NCI-H510A (cell line): Measurements from ENCODE around the gene SAMD4B.
"Not testable (repeated sequence)": the region's sequence is repeated elsewhere in the genome, so short reads cannot be mapped to it uniquely, and the experiment has no call there.

Experiments
- DNase-seq: peaks from one replicate; lab custom pipeline; 2025; lab: John Stamatoyannopoulos, UW

Gene SAMD4B

DNA sequence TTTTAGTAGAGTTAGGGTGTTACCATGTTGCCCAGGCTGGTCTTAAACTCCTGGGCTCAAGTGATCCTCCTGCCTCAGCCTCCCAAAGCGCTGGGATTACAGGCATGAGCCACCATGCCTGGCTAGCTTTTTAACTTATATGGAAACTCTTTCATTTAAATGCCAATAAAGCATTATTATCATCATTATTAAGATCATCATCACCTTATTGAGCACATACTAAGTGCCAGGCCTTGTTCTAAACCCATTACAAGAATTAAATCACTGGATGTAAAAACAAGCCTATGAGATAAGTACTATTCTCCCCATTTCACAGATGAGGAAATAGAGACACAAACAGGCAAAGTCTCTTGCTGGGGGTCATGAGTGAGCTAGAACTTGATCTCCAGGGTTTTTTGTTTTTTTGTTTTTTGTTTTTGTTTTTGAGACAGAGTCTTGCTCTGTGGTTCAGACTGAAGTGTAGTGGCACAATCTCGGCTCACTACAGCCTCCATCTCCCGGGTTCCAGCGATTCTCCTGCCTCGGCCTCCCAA is 7.7 kb upstream of the SAMD4B start:
- no peak for DNase-seq

DNA sequence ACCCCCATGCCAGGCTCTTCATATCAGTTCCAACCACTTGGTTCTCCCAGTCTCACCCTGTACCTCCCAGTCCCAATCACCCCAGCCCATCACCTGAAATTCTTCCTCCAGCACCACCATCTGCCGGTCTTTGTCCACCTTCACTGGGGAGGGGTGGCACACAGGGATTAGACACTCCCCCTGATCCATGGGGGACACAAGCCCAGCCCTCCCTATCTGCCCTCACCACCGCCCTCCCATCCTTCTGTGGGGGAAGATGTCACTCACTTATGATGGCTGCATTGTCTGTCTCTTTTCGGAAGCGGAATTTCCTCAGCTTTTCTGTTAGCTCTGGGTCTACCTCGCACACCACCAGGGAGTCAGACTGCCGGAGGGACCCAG is 7.1 kb upstream of the SAMD4B start:
- no peak for DNase-seq

DNA sequence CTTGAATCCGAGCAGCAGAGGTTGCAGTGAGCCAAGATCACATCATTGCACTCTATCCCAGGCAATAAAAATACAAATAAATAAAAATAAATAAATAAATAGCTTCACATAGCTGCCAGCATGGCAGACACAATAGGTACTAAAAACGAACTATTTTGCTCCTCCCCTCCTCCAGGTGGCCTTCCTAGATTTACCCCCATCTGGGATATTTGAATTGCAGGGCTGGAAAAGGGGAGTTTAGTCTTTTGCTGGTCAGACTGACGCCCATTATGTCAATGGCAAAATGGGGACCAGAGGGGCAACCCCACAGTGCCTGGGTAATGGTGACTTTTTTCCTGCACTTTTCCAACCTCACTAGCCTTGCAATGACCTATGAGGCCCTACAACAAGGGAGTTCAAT is 5.7 kb upstream of the SAMD4B start:
- DNase-seq, result no peak

DNA sequence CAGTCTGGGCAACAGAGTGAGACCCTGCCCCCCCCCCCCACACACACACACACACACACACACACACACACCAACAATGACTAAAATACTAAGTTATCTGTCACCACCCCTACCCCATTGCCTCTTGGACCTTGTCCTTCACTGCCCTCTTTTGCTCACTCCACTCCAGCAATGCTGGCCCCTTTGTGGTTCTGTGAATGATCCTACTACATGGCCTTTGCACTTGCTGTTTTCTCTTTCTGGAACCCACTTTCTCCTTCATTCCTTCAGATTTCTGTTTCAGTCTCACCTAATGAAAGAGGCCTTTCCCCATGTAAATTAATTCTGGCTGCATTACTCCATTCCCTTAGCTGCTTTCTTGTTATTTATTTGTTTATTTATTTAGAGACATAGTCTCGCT is 2.5 kb upstream of the SAMD4B start:
- DNase-seq, result no peak

DNA sequence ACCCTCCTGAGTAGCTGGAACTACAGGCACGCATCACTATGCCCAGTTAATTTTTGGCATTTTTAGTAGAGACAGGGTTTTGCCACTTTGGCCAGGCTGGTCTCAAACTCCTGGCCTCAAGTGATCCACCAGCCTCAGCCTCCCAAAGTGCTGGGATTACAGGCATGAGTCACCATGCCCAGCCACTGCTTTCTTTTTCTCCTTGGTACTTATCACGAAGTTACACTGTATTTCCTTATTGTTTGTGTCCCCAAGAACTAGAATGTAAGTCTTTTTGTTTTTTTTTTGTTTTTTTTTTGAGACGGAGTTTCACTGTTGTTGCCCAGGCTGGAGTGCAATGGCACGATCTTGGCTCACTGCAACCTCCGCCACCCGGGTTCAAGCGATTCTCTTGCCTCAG is 2.1 kb upstream of the SAMD4B start:
- DNase-seq, result not testable (repeated sequence)

DNA sequence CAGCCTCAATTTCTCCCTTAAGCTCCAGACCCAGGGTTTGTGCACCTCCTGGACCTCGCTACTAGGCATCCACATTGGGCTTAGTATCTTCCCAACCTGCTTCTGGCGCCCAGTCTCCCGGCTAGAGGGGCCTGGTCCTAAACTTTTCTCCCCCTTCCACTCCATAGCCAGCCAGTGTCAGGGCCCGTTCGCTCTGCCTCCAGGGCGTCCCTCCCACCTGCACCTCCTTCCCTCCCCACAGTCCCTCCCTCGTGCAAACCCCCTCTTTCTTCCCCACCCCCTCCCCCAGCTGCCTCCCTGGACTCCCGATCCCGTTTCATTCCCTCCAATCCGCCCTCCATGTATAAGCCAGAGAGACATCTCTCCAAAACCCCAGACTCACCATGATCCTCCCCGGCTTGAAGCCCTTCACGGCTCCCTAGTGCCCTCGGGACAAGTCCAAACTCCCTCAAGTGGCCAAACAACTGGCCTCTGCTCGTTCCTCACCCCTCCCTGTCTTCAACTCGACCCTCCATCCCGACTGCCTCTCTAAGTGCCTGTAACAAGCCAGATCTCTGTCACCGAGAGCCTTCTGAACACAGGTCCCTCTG is 997 bp upstream of the SAMD4B start:
- no peak for DNase-seq

DNA sequence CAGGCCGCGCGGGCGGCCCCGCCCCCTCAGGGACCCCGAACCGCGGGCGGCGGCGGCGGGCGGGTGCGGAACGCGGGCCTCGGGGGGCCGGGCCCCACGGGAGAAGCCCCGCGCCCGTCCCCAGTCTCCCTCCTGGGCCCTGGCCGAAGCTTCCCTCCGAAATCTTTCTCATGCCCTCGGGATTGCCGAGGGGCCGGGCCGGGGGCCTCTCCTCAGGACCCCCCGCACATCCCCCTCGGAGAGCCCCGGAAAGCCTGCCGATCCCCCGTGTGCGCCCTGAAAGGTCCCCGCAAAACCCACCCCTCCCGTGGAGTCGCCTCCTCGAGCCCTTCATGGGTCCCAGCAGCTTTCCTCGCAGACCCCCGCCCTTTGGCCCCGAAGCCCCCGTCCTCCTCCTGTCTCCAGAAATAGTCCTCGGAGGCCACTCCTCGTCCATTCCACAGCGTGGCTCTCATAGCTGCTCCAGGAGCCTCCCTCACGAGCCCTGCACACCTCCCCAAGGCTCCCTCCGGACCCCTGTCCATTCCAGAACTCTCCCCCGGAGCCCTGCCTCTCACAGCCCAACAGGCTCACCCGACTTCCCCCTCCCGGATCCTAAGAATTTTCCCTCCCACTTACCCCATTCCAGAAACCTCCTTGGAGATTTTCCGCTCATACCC is 555 bp downstream of the SAMD4B start:
- no peak for DNase-seq

DNA sequence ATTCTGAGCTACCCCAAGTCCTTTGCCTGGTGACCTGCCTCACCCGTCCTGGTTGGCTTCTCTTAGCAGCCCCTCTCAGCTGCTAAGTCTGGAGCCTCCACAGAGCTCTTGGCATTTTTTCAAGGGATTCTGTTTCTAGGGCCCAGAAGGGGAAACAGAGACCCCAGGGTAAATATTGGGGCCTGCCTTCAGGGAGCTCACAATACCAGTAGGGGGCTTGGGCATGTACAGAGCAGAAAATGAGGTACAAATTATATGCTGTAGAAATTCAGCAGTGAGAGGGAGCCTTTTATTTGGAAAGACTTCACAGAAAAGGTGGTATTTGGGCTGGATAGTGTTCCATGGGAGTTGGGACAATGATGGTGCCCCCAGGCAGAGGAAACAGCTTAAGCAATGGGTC is 3.7 kb downstream of the SAMD4B start:
- DNase-seq, result no peak

DNA sequence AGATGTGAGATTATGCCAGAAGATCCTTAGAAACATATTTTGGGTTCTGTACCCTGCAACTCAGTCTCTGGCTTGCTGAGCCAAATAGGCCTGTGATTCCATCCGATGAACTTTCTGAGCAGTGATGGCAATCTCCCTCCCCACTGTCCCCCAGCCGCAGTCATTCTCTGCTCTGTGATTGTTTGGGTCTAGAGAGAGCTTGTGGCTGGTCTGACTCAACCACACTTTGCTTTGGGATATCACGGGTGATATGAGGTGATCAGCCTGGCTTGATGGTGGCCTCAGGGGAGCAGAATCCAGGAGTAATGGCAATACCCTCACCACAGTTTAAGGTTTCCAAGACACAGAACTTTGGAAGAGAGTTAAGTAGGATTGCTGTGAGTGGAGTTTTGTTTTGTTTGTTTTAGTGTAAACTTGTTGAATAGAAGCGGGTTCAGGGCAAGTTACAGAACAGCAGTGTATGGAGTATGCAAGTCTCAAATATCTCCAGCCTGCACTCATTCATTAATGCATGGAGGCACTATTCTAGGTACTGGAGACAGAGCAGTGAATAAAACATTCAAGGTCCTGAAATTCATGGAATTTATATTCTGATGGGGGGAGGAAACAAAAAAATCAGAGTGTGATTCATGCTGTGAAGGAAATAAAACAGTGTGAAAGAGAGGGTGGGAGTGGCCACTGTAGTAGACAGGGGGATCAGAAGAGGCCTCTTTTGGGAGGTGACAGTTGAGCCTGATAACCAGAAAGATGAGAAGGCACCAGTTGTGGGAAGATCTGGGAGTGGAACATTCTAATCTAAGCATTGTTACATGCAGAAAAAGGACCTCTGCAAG is 5.3 kb downstream of the SAMD4B start:
- no peak for DNase-seq

DNA sequence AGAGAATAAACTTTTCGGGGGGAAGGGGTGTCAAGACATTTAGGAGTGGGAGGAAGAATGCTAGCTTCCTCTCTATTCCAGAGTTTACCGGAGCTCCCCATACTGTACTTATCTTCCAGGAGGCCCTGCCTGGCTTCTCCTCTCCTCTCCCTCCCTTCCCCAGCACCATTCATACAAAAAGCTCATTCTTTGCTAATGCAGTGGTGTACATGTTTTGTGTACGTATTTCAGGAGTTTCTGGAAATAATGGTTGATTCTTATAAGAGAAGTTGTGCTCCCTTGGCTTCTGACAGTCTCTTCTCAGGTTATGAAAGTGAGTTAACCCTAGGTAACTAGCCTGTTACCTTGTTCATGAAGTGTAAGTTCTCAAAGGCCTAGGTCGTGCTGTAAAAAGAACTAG is 7.1 kb downstream of the SAMD4B start:
- DNase-seq, result no peak

DNA sequence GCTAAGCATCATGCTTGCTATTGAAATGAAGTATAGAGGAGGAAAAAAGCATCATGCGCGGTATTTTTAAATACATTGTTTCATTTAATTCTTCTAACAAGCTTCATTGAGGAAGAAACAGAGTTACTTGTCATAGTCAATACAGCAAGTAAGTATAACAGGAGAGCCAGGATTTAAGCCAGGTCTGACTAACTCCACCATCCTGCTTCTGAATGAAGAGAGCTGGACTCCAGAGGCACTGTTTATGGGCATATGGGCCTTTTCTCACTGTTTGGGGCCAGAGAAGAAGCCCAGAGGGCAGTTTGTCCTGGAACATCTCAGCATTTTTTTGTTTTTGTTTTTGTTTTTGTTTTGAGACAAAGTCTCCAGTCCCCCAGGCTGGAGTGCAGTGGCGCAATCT is 7.9 kb downstream of the SAMD4B start:
- DNase-seq, result no peak

DNA sequence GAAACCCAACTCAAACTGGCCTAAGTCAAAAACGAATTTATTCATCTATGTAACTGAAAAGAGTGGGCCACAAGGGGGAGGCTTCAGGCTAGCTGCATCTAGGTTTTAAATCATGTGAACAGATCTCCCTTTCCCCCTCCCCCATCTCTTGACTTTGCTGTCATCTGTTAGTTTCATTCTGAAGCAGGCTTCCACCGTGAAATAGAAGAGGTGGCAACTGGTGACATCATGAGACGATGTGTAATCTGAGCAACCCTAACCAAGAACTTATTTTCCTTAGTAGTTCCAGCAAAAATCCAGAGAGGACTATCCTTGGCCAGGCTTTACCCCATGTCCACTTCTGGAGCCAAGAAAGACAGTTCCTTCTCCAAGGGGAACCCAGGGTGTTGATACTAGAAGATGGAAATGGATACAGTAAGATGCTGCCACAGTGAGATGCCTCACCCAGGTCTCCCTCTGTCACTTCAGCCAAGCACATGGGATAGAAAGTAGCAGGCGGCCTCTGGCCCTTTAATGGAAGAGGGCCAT is 9.4 kb downstream of the SAMD4B start:
- no peak for DNase-seq

DNA sequence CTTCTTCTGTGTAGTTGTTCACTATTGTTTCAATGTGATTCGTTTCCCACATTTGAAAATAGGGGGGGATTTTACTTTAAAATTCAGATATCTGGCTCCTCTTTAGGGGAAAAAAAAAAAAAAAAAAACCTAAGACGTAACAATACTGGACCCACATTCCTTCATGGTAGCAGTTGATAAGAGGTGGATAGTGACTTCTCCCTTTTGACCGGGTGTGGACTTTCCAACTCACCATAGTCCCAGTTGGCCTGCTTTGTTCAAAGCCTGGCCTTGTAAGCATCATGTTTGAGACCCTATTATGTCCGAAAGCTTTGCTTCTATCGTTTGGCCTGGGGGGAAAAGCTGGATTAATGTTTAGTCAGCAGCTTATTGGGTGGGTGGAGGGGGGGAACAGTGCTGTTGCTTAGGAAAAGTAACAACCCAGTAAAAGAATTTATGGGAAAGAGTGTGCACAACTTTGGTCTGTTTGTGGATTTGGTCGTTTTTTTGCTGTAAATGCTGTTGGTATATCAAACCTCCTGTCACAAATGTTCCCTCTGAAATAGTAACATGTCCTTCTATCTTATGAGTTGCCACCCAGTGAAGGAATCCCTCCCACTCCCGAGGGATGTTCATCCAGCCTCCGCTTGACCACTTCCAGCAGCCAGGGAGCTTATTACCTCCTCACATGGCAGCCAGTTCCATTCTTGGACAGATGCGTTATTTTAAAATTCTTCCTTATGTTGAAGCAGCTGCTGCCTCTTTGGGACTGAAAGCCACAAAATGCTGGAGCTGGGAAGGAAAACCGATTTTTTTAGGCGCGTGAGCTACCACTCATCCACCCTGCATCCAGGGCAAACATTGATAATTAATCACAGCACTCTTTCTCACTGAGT is 10.4 kb downstream of the SAMD4B start:
- DNase-seq, result no peak

DNA sequence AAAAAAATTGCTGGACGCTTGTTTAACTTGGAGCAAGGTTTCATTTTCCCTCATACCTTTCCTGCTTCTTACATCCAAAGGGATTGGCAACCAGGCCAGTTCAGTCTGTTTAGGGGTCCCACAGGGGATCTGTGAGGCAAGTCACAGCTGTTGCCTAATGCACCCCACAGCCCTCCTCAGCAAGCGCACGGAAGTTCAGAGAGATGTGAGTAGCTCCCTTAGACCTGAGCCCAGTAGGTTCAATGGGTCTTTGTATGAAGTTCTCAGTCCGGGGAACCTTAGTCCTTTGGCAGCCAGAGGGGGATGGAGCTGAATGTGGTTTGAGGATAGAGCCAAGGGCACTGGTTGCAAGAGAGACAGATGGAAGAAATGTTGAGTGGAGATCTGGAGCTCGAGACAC is 13.0 kb downstream of the SAMD4B start:
- no peak for DNase-seq

DNA sequence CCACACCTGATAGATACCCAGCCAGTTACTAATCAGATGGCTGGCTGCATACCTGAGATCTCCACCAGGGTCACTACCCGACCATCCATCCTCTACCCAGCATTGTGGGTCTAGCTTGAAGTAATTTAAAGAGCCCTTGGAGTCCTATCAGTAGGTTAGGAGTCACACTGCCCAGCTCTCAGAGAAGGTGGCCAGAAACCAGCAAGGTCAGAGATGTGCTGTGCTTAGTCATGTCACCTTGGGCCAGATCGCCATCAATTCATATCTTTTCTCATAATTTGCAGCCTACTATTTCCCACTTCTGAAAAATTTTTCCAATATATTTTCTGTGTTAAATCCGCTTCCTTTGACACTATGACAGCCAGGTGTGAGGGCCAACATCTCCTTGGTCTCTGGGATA is 13.9 kb downstream of the SAMD4B start:
- DNase-seq, result no peak

DNA sequence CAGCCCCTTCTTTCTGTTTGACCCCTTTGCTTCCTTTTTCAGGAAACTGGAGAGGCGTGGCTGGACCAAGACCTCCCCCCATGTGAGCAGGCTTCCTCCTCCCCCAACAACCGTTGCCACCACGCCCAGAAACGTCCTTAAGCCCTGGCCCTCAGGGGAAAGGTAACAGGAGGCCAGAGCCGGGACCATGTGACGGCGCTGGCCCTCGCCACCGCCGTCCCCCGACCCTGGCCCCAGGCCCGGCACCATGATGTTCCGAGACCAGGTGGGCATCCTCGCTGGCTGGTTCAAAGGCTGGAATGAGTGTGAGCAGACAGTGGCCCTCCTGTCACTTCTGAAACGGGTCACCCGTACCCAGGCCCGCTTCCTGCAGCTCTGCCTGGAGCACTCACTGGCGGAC is 14.4 kb downstream of the SAMD4B start:
- no peak for DNase-seq

DNA sequence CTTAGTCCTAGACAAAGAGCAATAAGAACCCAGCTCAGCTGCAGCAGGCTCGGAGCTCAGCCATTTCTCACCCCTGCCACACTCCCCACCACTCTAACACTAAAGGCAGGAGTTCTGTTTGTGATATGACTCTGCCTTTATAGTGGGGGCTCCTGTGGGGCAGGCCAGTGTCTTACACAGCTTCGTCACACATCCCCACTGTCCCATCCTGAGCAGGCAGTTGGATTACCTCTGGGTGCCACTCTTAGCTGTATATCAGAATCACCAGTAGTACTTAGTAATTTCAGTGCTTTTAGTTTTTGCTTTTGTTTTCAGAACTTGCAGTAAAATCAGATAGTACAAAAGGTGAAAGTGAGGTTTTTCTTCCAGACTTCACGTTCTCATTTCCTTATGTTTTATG is 16.8 kb downstream of the SAMD4B start:
- DNase-seq, result no peak

DNA sequence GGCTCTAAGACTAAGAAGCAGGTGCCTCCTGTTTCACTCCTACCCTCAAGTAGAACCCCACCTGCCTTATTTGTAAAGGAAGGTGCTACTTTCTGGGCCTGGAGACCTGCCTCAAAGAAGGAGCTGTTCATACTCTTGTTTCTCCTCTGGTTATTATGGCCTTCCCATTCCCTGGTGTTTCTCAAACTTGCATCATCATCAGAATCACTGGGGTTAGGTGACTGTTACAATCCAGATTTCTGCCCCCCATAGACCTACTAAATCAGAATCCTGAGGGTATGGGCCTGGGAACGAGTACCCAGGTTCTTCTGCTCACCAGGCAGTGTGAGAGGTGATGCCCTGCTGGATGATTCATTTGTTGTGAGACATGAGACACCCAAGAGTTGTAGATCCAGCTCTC is 18.4 kb downstream of the SAMD4B start:
- no peak for DNase-seq

DNA sequence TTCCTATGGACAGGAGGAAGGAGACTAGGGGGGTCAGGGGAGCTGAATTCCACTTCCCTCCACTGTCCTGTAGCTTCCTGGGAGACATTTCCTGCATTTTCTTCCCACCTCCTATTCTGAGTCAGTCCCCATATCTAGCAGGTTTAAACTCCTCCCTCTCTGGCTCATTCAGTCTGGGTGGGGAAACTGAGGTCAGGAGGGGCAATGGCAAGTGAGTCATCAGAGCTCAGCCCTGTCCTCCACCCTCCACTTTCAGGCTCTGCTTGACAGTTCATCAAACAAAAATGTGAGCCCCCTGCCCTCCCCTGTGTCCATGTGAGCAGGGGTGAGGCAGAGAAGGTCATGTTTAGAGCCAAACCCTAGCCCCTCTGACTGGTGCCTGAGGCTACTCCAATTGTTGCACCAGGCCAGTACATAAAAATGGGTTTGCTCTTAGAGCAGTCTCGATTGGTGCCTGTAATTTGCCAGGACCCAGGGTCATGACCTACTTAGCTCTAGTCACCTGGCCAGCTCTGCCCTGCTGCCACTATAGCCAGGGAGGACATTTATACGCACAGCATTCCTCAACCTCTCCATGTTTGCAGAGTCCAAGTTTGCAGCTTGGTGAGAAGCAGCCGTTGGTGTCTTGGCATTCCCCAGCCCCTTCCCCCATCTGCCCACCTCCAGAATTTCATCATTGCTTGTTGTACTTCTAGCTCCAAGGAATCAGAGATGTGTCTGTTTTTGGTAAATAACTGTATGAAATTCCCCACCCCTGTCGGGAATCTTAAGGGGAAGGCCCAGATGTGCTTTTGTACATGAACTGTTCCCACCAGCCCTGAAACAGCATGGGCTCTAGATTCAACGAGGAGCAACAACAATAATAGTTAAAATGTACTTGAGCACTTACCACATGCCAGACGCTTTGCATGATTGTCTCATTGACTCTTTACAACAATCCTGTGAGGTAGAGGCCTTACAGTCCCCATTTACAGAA is 20.7 kb downstream of the SAMD4B start:
- DNase-seq, result no peak

DNA sequence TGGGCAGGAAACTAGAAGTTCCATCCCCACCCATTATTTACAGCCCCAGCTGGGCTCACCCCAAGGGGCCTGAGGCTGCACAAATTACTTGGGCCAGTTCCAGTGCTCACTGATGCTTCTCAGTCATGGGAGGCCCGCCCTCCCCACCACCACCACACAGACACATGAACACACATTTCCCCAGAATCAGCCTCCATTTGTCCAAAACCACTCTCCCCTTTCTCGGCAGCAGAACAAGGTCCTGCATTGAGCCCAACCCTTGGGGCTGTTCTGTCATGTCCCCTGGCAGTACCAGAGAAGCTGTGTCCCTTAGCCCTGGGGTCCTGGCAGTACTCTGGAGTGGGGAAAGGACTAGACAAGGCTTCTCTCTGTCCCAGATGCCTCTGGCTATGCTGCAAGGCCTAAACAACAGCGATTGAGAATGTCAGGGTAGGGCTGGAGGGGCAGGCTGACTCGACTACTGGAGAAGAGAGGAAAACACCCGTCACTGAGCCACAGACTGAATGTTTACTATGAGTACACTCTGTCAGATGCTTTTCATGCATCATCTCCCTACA is 21.8 kb downstream of the SAMD4B start:
- DNase-seq, result no peak
